Measurements from ENCODE around the gene CCR5. TPM values are rescaled to one million over a fixed set of nuclear protein-coding genes. Genes with fewer than 3 reads are reported as not detected.

Gene CCR5
- total and polyA plus RNA-seq, 2 of the 8 experiments (the other 6 are each of a cell fraction or from before 2014, with no cell fraction given): not detected

DNA sequence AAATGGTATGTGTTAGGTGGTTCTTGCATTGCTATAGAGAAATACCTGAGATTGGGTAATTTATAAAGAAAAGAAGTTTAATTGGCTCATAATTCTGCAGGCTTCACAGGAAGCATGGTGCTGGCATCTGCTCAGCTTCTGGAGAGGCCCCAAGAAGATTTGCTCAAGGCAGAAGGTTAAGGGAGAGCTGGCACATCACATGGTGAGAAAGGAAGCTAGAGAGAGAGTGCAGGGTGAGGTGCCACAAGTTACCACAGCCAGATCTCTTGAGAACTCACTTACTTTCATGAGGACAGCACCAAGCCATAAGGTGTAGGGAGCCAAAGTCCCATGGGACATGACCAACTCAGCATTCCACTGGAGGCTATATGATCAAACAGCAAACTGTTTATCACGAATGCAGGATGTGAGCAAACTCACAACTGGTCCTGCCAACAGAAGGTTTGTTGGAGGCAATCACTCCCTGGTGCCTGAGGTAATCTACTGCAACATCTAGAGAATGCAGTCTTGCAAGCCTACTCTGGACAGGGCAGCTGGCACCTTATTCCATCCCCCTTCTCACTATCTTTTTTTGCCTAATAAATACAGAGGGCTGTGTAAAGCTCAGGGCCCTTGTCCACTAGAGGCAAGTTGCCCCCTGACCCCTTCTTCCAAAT lies 45.0 kb upstream of the CCR5 start:
- H3K36me3 ChIP-seq (ENCODE audit: control insufficient read depth in 2 of 4, insufficient read depth in 4 of 4, low read length in 3 of 4): no peaks in the 10 kb centered on the region
- no peak overlapping the region for H2BK120ac ChIP-seq (replicated peaks; ENCODE audit: low read depth, low read length)
- no peak overlapping the region for H2BK15ac ChIP-seq (ENCODE audit: low read length)
- no peak overlapping the region for H3K9ac ChIP-seq (replicated peaks in 1 of 4; ENCODE audit: extremely low read depth in 1 of 4, low read depth in 3 of 4, low read length in 3 of 4)
- H4K20me1 ChIP-seq (replicated peaks in 1 of 2; ENCODE audit: control insufficient read depth in 1 of 2, insufficient read depth in 2 of 2, low read length in 2 of 2): no peaks in the 10 kb centered on the region
- H3K27ac ChIP-seq (ENCODE audit: low read depth, low read length): no peak overlapping the region
- CTCF ChIA-PET (ENCODE audit: partially characterized antibody): interaction anchor here (0.7 to 1.5 kb wide), 4 partner anchors 8 to 129 kb away, joined by 3 read pairs; no protein-coding TSS in a partner anchor
- H3K9me3 ChIP-seq (ENCODE audit: insufficient read depth in 2 of 2, low read depth in 1 of 2, low read length in 1 of 2): 0 out of 4 replicates have a peak, but pooled peaks cover 0 to 4% of the 10 kb centered on the region in 2 experiments
- H3K4me1 ChIP-seq (replicated peaks in 1 of 4; ENCODE audit: control insufficient read depth in 3 of 4, insufficient read depth in 4 of 4, low read length in 3 of 4): no peaks in the 10 kb centered on the region
- H2AFZ ChIP-seq (ENCODE audit: low read length): no peak overlapping the region
- H2AK5ac ChIP-seq (ENCODE audit: low read depth, low read length): no peak overlapping the region
- H3K27me3 ChIP-seq (replicated peaks in 1 of 4; ENCODE audit: control insufficient read depth in 3 of 4, extremely low read depth in 1 of 4, insufficient read depth in 3 of 4, low read length in 3 of 4): no peaks in the 10 kb centered on the region
- H3K23me2 ChIP-seq (ENCODE audit: low read depth, low read length): no peaks in the 10 kb centered on the region
- no peak for FAIRE-seq
- no peaks in the 10 kb centered on the region for H3K79me2 ChIP-seq (ENCODE audit: control insufficient read depth in 1 of 2, insufficient read depth in 2 of 2, low read length in 2 of 2)
- no peak overlapping the region for H3K14ac ChIP-seq (ENCODE audit: insufficient read length)
- no peak for DNase-seq (ENCODE audit: low read depth in 1 of 2, low spot score in 2 of 2)
- H2BK20ac ChIP-seq (ENCODE audit: low read length): no peak overlapping the region
- H2BK12ac ChIP-seq (ENCODE audit: low read depth, low read length): no peak overlapping the region
- WGBS, 2 experiments (ENCODE audit: extremely low coverage in 1 of 2, insufficient coverage in 1 of 2, insufficient read length in 1 of 2, insufficient replicate concordance in 2 of 2, low coverage in 1 of 2, low lambda C conversion rate in 2 of 2, missing lambda C conversion rate in 1 of 2): 87% methylated on average over 1 of the region's 1 CpG; no CpG with 5 or more reads in 1 of the 2 experiments
- no peak overlapping the region for H3K18ac ChIP-seq (ENCODE audit: extremely low read depth, low read length)
- no peak overlapping the region for H3K4ac ChIP-seq (replicated peaks; ENCODE audit: insufficient read length, low read depth, low read length)
- no peak overlapping the region for H3K56ac ChIP-seq (replicated peaks; ENCODE audit: insufficient read length, low read depth, low read length)
- H4K91ac ChIP-seq (replicated peaks; ENCODE audit: insufficient read length, low read length): no peak overlapping the region
- H3K79me1 ChIP-seq (ENCODE audit: low read depth, low read length): no peaks in the 10 kb centered on the region
- H3K4me2 ChIP-seq (ENCODE audit: insufficient read depth in 1 of 2, low read depth in 2 of 2, low read length in 2 of 2): no peak overlapping the region
- H3K4me3 ChIP-seq (ENCODE audit: extremely low read depth in 1 of 4, insufficient read depth in 2 of 4, low read depth in 3 of 4, low read length in 4 of 4): no peak overlapping the region
- H2BK5ac ChIP-seq (ENCODE audit: low read depth, low read length): no peak overlapping the region
- H4K5ac ChIP-seq (ENCODE audit: insufficient read length, low read depth, low read length): no peak overlapping the region
- H4K8ac ChIP-seq (ENCODE audit: extremely low read depth, insufficient read depth, low read length): no peak overlapping the region
- POLR2A ChIA-PET (ENCODE audit: partially characterized antibody): no interaction called here
- H3K23ac ChIP-seq (ENCODE audit: insufficient read length): no peak overlapping the region
- TF ChIP-seq YY1 (IDR thresholded peaks at IDR 0.05; ENCODE audit: low read depth, low read length): no peak
- no peak for TF ChIP-seq POLR2A (IDR thresholded peaks at IDR 0.05; ENCODE audit: control extremely low read depth in 1 of 2, low read depth in 2 of 2, low read length in 2 of 2)
- no peak for TF ChIP-seq SP1 (IDR thresholded peaks at IDR 0.05; ENCODE audit: low read depth, low read length)
- TF ChIP-seq KDM4A (IDR thresholded peaks at IDR 0.05; ENCODE audit: low read depth, low read length, severe bottlenecking): no peak
- no peak for TF ChIP-seq HDAC2 (IDR thresholded peaks at IDR 0.05; ENCODE audit: borderline replicate concordance in 1 of 2, low read depth in 2 of 2, low read length in 2 of 2)
- no peak for TF ChIP-seq NANOG (IDR thresholded peaks at IDR 0.05; ENCODE audit: insufficient read depth, low read depth, low read length, poor library complexity, severe bottlenecking)
- TF ChIP-seq, protein P1, sequence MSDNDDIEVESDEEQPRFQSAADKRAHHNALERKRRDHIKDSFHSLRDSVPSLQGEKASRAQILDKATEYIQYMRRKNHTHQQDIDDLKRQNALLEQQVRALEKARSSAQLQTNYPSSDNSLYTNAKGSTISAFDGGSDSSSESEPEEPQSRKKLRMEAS (IDR thresholded peaks at IDR 0.05): no peak
- no peak for TF ChIP-seq CREB1 (IDR thresholded peaks at IDR 0.05)
- no peak for TF ChIP-seq TBP (IDR thresholded peaks at IDR 0.05; ENCODE audit: low read depth, low read length)
- TF ChIP-seq HDAC6 (IDR thresholded peaks at IDR 0.05; ENCODE audit: low read depth, low read length): no peak
- no peak for TF ChIP-seq FOSL1 (IDR thresholded peaks at IDR 0.05; ENCODE audit: insufficient read depth, low read depth, low read length)
- TF ChIP-seq BCL11A (IDR thresholded peaks at IDR 0.05; ENCODE audit: low read depth in 2 of 2, low read length in 2 of 2): no peak
- no peak for TF ChIP-seq POLR2AphosphoS5 (IDR thresholded peaks at IDR 0.05; ENCODE audit: low read depth, low read length)
- no peak for TF ChIP-seq PHF8 (conservative IDR thresholded peaks at IDR 0.05; ENCODE audit: low read depth, low read length)
- TF ChIP-seq CEBPB (IDR thresholded peaks at IDR 0.05; ENCODE audit: low read depth, low read length): no peak
